SK-N-SH (cell line): ENCODE data around the gene MPZL1. TPM values are rescaled to one million over a fixed set of nuclear protein-coding genes. Genes with fewer than 3 reads are reported as not detected.

ENCODE experiments used
- CTCF ChIA-PET: fragments of 300-600, 350-600 bp; formaldehyde crosslinking; extraction: SDS; loops from one replicate; lab custom pipeline; 2021; lab: Yijun Ruan, JAX
- POLR2A ChIA-PET: fragments of 350-600 bp; sonication (Branson Sonifier 250); formaldehyde crosslinking; extraction: SDS; loops from one replicate; lab custom pipeline; 2020; ENCODE audit warnings: antibody characterized with exemption, inconsistent platforms; lab: Yijun Ruan, JAX
- DNase-seq: peaks from one replicate; pipeline ENCODE4 v3.0.0; 2012
- H2AFZ ChIP-seq: fragments of 200-600 bp; sonication (generic); 2 replicates; pipeline ENCODE4 v1.8.1; 2016; ENCODE audit warnings: antibody characterized with exemption, mild to moderate bottlenecking, low read depth
- H3F3A ChIP-seq: fragments of 200-600 bp; sonication (generic); replicated peaks from 2 replicates; pipeline ENCODE3; 2016; ENCODE audit warnings: antibody characterized with exemption, mild to moderate bottlenecking; ENCODE audit not compliant: insufficient read depth
- H3K27ac ChIP-seq, 2 experiments: fragments of 200-500 bp in 1 of 2; fragments of 200-600 bp in 1 of 2; sonication (Bioruptor generic) in 1 of 2; sonication (generic), shearing (Covaris generic) in 1 of 2; 2 replicates each; pipeline versions ENCODE4 v1.5.1 to v1.6.1; 2014 to 2016; ENCODE audit warnings: low read depth in 2 of 2, inconsistent platforms in 1 of 2, low read length in 1 of 2, mild to moderate bottlenecking in 1 of 2, mixed read lengths in 1 of 2
- H3K27me3 ChIP-seq: fragments of 200-600 bp; sonication (generic), shearing (Covaris generic); 2 replicates; pipeline ENCODE4 v1.6.1; 2016; ENCODE audit warnings: mixed run types; ENCODE audit not compliant: insufficient read depth
- H3K36me3 ChIP-seq, 2 experiments: fragments of 200-500 bp in 1 of 2; fragments of 200-600 bp in 1 of 2; sonication (Bioruptor generic) in 1 of 2; sonication (generic) in 1 of 2; replicated peaks in 1 of 2; 2 replicates each; pipeline versions ENCODE3 to v1.5.1; 2014 to 2016; ENCODE audit warnings: low read length in 1 of 2, mild to moderate bottlenecking in 1 of 2; ENCODE audit not compliant: insufficient read depth in 2 of 2, control insufficient read depth in 1 of 2
- H3K4me1 ChIP-seq, 2 experiments: fragments of 200-500 bp in 1 of 2; fragments of 200-600 bp in 1 of 2; sonication (Bioruptor generic) in 1 of 2; sonication (generic), shearing (Covaris generic) in 1 of 2; 2 replicates each; pipeline versions ENCODE4 v1.5.1 to v1.6.1; 2014 to 2016; ENCODE audit warnings: low read depth in 1 of 2, low read length in 1 of 2, mixed run types in 1 of 2; ENCODE audit not compliant: insufficient read depth in 2 of 2, control insufficient read depth in 1 of 2
- H3K4me2 ChIP-seq: fragments of 200-600 bp; sonication (generic), shearing (Covaris generic); 2 replicates; pipeline ENCODE4 v1.6.1; 2017; ENCODE audit warnings: mixed run types
- H3K4me3 ChIP-seq, 2 experiments: fragments of 200-500 bp in 1 of 2; fragments of 200-600 bp in 1 of 2; sonication (Bioruptor generic) in 1 of 2; sonication (generic), shearing (Covaris generic) in 1 of 2; 2 replicates each; pipeline versions ENCODE4 v1.5.1 to v1.8.1; 2014 to 2016; ENCODE audit warnings: low read depth in 2 of 2, inconsistent platforms in 1 of 2, low read length in 1 of 2, mild to moderate bottlenecking in 1 of 2, mixed read lengths in 1 of 2, moderate library complexity in 1 of 2
- H3K79me2 ChIP-seq: fragments of 200-600 bp; sonication (generic); 2 replicates; pipeline ENCODE4 v1.8.1; 2017; ENCODE audit warnings: mild to moderate bottlenecking; ENCODE audit not compliant: insufficient read depth
- H3K9ac ChIP-seq: fragments of 200-600 bp; sonication (generic); 2 replicates; pipeline ENCODE4 v1.6.1; 2017; ENCODE audit warnings: mixed run types
- H3K9me2 ChIP-seq: fragments of 200-600 bp; sonication (generic); 2 replicates; pipeline ENCODE4 v1.6.1; 2017; ENCODE audit warnings: mixed run types
- H3K9me3 ChIP-seq: fragments of 200-600 bp; sonication (generic); 2 replicates; pipeline ENCODE4 v1.6.1; 2017; ENCODE audit warnings: mixed run types, mild to moderate bottlenecking, moderate library complexity
- H4K20me1 ChIP-seq: fragments of 200-600 bp; sonication (generic); 2 replicates; pipeline ENCODE4 v1.6.1; 2017; ENCODE audit warnings: mild to moderate bottlenecking, mixed run types; ENCODE audit not compliant: insufficient read depth
- FOXJ3 ChIP-seq: sonication (generic); formaldehyde crosslinking; IDR thresholded peaks from 2 replicates; pipeline ENCODE4 v1.5.1; 2020; ENCODE audit warnings: mild to moderate bottlenecking, missing genetic modification reagents
- GATA2 ChIP-seq: sonication (generic); formaldehyde crosslinking; IDR thresholded peaks from 2 replicates; pipeline ENCODE4 v1.5.0; 2020; ENCODE audit warnings: mild to moderate bottlenecking, missing genetic modification reagents
- NFIC ChIP-seq: IDR thresholded peaks from 2 replicates; pipeline ENCODE4 v1.4.0; 2012; ENCODE audit warnings: borderline replicate concordance
- POLR2AphosphoS5 ChIP-seq: IDR thresholded peaks from 2 replicates; pipeline ENCODE4 v1.6.1; 2012; ENCODE audit warnings: low read depth, low read length
- RAD21 ChIP-seq: IDR thresholded peaks from 2 replicates; pipeline ENCODE4 v1.6.1; 2012; ENCODE audit warnings: mild to moderate bottlenecking, low read length
- RFX5 ChIP-seq: IDR thresholded peaks from 2 replicates; pipeline ENCODE4 v1.6.1; 2012; ENCODE audit warnings: mild to moderate bottlenecking, improper control_type of control experiment, low read length
- TAF1 ChIP-seq: IDR thresholded peaks from 2 replicates; pipeline ENCODE4 v1.6.1; 2012; ENCODE audit warnings: low read depth, mild to moderate bottlenecking, low read length, moderate library complexity, borderline replicate concordance
- TCF12 ChIP-seq: IDR thresholded peaks from 2 replicates; pipeline ENCODE4 v1.4.0; 2012
- USF1 ChIP-seq: IDR thresholded peaks from 2 replicates; pipeline ENCODE4 v1.4.0; 2012; ENCODE audit warnings: low read depth, borderline replicate concordance
- YY1 ChIP-seq: IDR thresholded peaks from 2 replicates; pipeline ENCODE4 v1.4.0; 2012; ENCODE audit warnings: low read depth, mild to moderate bottlenecking
- WGBS: methylation state at CpG from one replicate; pipeline ENCODE4 v1.1.6; 2017; ENCODE audit warnings: low lambda C conversion rate; 5-methylcytosine and 5-hydroxymethylcytosine counted together
- polyA plus RNA-seq, 3 experiments: library from polyadenylated mRNA; depleted of rRNA; stranded (reverse); fragments of >200 nt; gene quantifications; 2 replicates each; pipeline ENCODE4 v1.2.3, GENCODE V29; 2012
- TF ChIP-seq, protein P1 (sequence below): IDR thresholded peaks from 2 replicates; pipeline ENCODE4; 2012

Gene MPZL1
- polyA plus RNA-seq, 1 of the 3 experiments (the other 2 are of a cell fraction) = 27.3 TPM

GRCh38 chr1:167762061-167762746 lies 40.4 kb downstream of the MPZL1 start (continued):
- TF ChIP-seq POLR2AphosphoS5 = no peak
- TF ChIP-seq, all 33 proteins: peak for 0

DNA sequence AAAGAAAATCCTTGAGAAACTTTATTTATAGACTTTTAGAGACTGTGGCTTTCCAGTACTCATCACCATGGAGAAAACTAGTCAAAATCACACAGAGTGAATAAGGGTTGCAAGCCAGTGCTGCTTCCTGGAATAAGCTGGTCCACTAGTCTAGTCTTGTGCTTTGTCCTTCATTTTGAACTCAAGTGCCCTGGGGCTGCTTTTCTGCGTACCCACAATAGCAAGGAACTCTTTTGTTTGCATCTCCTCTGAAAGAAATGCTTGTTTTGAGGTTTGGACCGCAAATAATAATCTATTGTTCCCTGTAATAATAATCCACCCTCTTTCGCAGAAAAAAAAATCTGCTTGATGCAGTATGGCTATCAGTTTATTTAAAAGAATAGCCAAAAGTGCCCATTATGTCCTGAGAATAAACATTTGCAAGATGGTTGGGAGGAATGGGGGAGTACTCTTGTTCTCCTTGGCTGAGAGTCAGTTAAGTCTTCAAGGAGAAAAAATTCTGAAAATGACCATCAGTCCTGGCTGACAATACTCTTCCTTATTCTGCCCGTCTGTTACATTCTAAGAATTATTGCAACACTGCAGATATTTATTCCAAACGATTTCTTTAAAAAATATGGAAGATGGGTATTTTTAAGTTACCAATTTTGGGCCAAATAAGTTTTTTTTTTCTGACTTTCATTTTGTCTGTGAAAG lies 41.9 kb downstream of the MPZL1 start:
- no peak overlapping the region for H2AFZ ChIP-seq
- H3K27ac ChIP-seq = no peak overlapping the region
- H4K20me1 ChIP-seq = no peaks in the 10 kb centered on the region; the same call in none of the 2 replicates
- no peak overlapping the region for H3K4me3 ChIP-seq
- H3K9me3 ChIP-seq = no peaks in the 10 kb centered on the region
- peaks cover 72% of the 10 kb centered on the region for H3K79me2 ChIP-seq
- H3F3A ChIP-seq = no peaks in the 10 kb centered on the region
- H3K4me2 ChIP-seq = no peak overlapping the region
- DNase-seq = no peak
- H3K9me2 ChIP-seq = no peaks in the 10 kb centered on the region
- TF ChIP-seq, protein P1, sequence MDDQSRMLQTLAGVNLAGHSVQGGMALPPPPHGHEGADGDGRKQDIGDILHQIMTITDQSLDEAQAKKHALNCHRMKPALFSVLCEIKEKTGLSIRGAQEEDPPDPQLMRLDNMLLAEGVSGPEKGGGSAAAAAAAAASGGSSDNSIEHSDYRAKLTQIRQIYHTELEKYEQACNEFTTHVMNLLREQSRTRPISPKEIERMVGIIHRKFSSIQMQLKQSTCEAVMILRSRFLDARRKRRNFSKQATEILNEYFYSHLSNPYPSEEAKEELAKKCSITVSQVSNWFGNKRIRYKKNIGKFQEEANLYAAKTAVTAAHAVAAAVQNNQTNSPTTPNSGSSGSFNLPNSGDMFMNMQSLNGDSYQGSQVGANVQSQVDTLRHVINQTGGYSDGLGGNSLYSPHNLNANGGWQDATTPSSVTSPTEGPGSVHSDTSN = no peak
- TF ChIP-seq FOXJ3 (CRISPR knock-in tag) = no peak
- TF ChIP-seq RAD21 = no peak
- TF ChIP-seq NFIC = no peak
- ChIA-PET CTCF (no interaction called here), POLR2A (no interaction called here)
- 89% methylated on average over 5 of the region's 5 CpGs for WGBS
- H3K4me1 ChIP-seq = peaks cover 0 to 2% of the 10 kb centered on the region in 2 experiments; a peak in 3 of 4 replicates
- peaks cover 24 to 29% of the 10 kb centered on the region in 2 experiments for H3K36me3 ChIP-seq
- no peak overlapping the region for H3K9ac ChIP-seq
- H3K27me3 ChIP-seq = no peaks in the 10 kb centered on the region

DNA sequence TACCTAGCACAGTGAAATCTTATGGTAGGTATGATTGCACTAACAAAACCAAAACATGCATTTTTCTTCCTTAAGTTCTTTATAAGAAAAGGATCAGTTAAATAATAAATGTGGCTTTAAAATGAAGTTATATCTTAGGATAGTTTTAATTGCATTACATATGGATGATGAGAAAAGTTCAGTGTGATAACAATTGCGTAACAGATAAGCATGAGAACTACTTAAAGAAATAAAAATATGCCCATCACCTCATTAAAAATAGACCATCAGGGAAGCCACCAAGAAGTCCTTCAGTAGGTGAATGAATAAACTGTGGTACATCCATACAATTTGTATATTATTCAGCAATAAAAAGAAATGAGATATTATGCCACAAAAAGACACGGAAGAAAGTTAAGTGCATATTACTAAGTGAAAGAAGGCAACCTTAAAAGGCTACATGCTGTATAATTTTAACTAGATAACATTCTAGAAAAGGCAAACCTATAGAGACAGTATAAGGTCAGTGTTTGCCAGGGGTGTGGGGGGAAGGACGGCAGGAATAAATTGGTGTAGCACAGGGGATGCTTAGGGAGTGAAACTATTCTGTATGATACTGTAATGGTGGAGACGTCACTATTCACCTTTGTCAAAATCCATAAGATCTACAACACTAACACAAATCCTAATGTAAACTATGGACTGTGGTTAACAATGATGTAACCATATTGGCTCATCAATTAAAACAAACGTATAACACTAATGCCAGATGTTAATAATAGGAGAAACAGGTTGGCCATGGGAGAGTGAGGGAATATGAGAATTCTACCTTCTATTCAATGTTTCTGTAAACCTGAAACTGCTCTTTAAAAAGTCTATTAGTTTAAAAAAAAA lies 42.9 kb downstream of the MPZL1 start:
- DNase-seq = no peak
- H3K36me3 ChIP-seq = peaks cover 34 to 39% of the 10 kb centered on the region in 2 experiments
- no peak overlapping the region for H3K4me2 ChIP-seq
- TF ChIP-seq USF1 (no peak), RFX5 (no peak), GATA2 (no peak), TCF12 (no peak), TAF1 (no peak), POLR2AphosphoS5 (no peak), YY1 (no peak)
- TF ChIP-seq, protein P1 = no peak
- H3K27ac ChIP-seq = no peak overlapping the region
- peaks cover 0 to 2% of the 10 kb centered on the region in 2 experiments; a peak in 2 of 4 replicates for H3K4me1 ChIP-seq
- no peak overlapping the region for H3K4me3 ChIP-seq
- no peaks in the 10 kb centered on the region for H3F3A ChIP-seq
- no peaks in the 10 kb centered on the region for H3K27me3 ChIP-seq
- no peaks in the 10 kb centered on the region for H3K9me2 ChIP-seq
- H3K9me3 ChIP-seq = no peaks in the 10 kb centered on the region
- H4K20me1 ChIP-seq = no peaks in the 10 kb centered on the region; the same call in none of the 2 replicates
- WGBS = 94% methylated on average over 5 of the region's 5 CpGs
- POLR2A ChIA-PET = no interaction called here
- peaks cover 66% of the 10 kb centered on the region for H3K79me2 ChIP-seq
- CTCF ChIA-PET = no interaction called here
- no peak overlapping the region for H2AFZ ChIP-seq
- H3K9ac ChIP-seq = no peak overlapping the region
